ENCODE results near the gene MOB3B. TPM values are rescaled to one million over a fixed set of nuclear protein-coding genes. Genes with fewer than 3 reads are reported as not detected.

The MOB3B gene
- total and polyA plus RNA-seq, 11 donors, result 0.42 to 2.8 (median 1.8) TPM

- H3K4me1 ChIP-seq, result peaks cover 0 to 53% (median 10%) of the 10 kb centered on the region in 12 donors
- peak overlapping the region in 1 of 12 donors; percentile 77 for H3K27ac ChIP-seq
- ATAC-seq, result no peak
- H3K4me3 ChIP-seq, result no peak overlapping the region
- no peaks in the 10 kb centered on the region for H3K9me3 ChIP-seq
- TF ChIP-seq CTCF (IDR thresholded peaks at IDR 0.05), result no peak
- no peak for TF ChIP-seq POLR2A (IDR thresholded peaks at IDR 0.05)
- 76 to 98% (median 83%) methylated on average over 4 of the region's 4 CpGs for WGBS, 4 donors
- H3K36me3 ChIP-seq, result no peaks in the 10 kb centered on the region
- DNase-seq, result no peak
- H3K27me3 ChIP-seq, result no peaks in the 10 kb centered on the region
- intact Hi-C loops (cut with DNase I), result no loop called here
These were observed 176.5 kb downstream of the MOB3B start for GRCh38 chr9:27353166-27353473.

- TF ChIP-seq POLR2A (IDR thresholded peaks at IDR 0.05) (no peak), CTCF (IDR thresholded peaks at IDR 0.05) (no peak)
- Histone ChIP-seq H3K27ac (peak overlapping the region in 1 of 12 donors; percentile 77), H3K4me1 (peaks cover 0 to 56% (median 10%) of the 10 kb centered on the region in 12 donors), H3K27me3 (no peaks in the 10 kb centered on the region), H3K4me3 (no peak overlapping the region), H3K36me3 (no peaks in the 10 kb centered on the region), H3K9me3 (no peaks in the 10 kb centered on the region)
- peak in 3 of 4 donors; percentile 21 to 69 (median 28) for ATAC-seq
- intact Hi-C loops (cut with DNase I), result no loop called here
- WGBS, 4 donors, result 77 to 85% (median 80%) methylated on average over 5 of the region's 5 CpGs
- DNase-seq, result no peak
These were observed 177.0 kb downstream of the MOB3B start for GRCh38 chr9:27352457-27353165.

GRCh38 chr9:27351438-27351837 lies 178.2 kb downstream of the MOB3B start:
- no peaks in the 10 kb centered on the region for H3K9me3 ChIP-seq
- H3K27me3 ChIP-seq, result no peaks in the 10 kb centered on the region
- peak in 3 of 5 donors; percentile 39 to 67 (median 65) for DNase-seq
- TF ChIP-seq CTCF (IDR thresholded peaks at IDR 0.05) (no peak), POLR2A (IDR thresholded peaks at IDR 0.05) (no peak)
- peaks cover 0 to 56% (median 10%) of the 10 kb centered on the region in 12 donors for H3K4me1 ChIP-seq
- ATAC-seq, result peak in 3 of 4 donors; percentile 70 to 92 (median 84)
- H3K4me3 ChIP-seq, result no peak overlapping the region
- WGBS, 4 donors, result 45 to 67% (median 48%) methylated on average over 2 of the region's 2 CpGs
- intact Hi-C loops (cut with DNase I), result no loop called here
- H3K27ac ChIP-seq, result peak overlapping the region in 6 of 12 donors; percentile 10 to 71 (median 34)
- no peaks in the 10 kb centered on the region for H3K36me3 ChIP-seq

GRCh38 chr9:27350382-27350976 lies 179.1 kb downstream of the MOB3B start:
- ATAC-seq (no peak), DNase-seq (no peak)
- 87 to 94% (median 91%) methylated on average over 5 of the region's 5 CpGs for WGBS, 4 donors
- Histone ChIP-seq H3K4me3 (no peak overlapping the region), H3K9me3 (no peaks in the 10 kb centered on the region), H3K27ac (peak overlapping the region in 3 of 12 donors; percentile 4 to 34 (median 10)), H3K27me3 (no peaks in the 10 kb centered on the region), H3K36me3 (no peaks in the 10 kb centered on the region), H3K4me1 (peaks cover 0 to 53% (median 10%) of the 10 kb centered on the region in 12 donors)
- intact Hi-C loops (cut with DNase I), result no loop called here
- TF ChIP-seq CTCF (IDR thresholded peaks at IDR 0.05) (no peak), POLR2A (IDR thresholded peaks at IDR 0.05) (no peak)
